Neural progenitor cell (in vitro differentiated cells): ENCODE measurements around the gene CHD1.

ENCODE experiments used
- CTCF ChIP-seq: fragments of 200-600 bp; sonication (generic); IDR thresholded peaks from 2 replicates; pipeline ENCODE4 v1.5.1; 2017; ENCODE audit warnings: antibody characterized with exemption, mild to moderate bottlenecking
- EZH2phosphoT487 ChIP-seq: fragments of 200-600 bp; sonication (generic); IDR thresholded peaks from 2 replicates; pipeline ENCODE4 v1.6.1; 2017; ENCODE audit warnings: antibody characterized with exemption

DNA sequence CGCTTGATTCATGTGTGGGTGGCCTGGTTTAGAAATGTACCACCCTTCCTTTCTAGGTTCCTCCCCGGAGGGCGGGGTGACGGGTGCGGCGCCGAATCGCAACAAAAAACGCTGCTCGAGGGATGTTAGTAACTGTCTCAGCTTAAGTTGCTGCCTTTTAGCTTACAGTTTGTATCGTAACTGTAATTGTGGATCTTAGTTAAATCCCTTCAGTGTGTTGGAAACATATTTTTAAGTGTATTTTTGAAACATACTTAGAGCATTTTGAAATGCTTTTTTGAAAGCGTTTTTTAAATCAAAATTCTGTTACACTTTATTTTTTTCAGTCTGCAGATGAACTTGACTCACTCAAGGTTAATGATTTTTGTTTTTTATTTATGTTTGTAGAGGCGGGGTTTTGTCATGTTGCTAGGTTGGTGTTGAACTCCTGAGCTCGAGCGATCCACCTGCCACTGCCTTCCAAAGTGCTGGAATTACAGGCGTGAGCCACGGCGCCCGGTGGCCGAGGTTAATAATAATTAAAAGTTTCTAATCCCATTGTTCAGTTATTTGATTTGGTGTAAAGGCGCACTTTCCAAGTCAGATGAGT is 997 bp upstream of the CHD1 start:
- TF ChIP-seq CTCF (no peak), EZH2phosphoT487 (no peak)
